Pancreas (tissue), 10 donors: ENCODE data around the gene PTPRU. TPM values are rescaled to one million over a fixed set of nuclear protein-coding genes. Genes with fewer than 3 reads are reported as not detected.

Experiments
- ATAC-seq, 4 donors: fragments of 200-7000 bp; cut with Tn5 transposase; one replicate each; pipeline versions ENCODE4 v1.8.0 to v1.9.1; 2020; ENCODE audit warnings: mild to moderate bottlenecking in 4 of 4, moderate library complexity in 4 of 4
- DNase-seq, 6 donors: peaks; one replicate each; pipeline ENCODE4 v3.0.0-alpha.2; 2020
- FAIRE-seq: peaks from 2 replicates; lab custom pipeline; 2012; peaks lifted over from hg19 to GRCh38; lab: Jason Lieb, UNC
- H3K27ac ChIP-seq, 4 donors: fragments of 200-600 bp; sonication (generic); 1 replicate in 3 of 4; 2 replicates in 1 of 4; pipeline versions ENCODE4 v1.5.0 to v1.8.0; 2020
- H3K27me3 ChIP-seq, 4 donors: fragments of 200-600 bp; one replicate each; pipeline ENCODE4 v1.8.0; 2021
- H3K36me3 ChIP-seq, 3 donors: fragments of 200-600 bp; sonication (generic) in 1 of 3; one replicate each; pipeline versions ENCODE4 v1.5.0 to v1.8.0; 2020 to 2021
- H3K4me1 ChIP-seq, 3 donors: fragments of 200-600 bp; one replicate each; pipeline ENCODE4 v1.8.0; 2021
- H3K4me3 ChIP-seq, 4 donors: fragments of 200-600 bp; sonication (generic) in 2 of 4; one replicate each; pipeline versions ENCODE4 v1.5.0 to v1.8.0; 2020 to 2021
- H3K9me3 ChIP-seq, 4 donors: fragments of 200-600 bp; one replicate each; pipeline ENCODE4 v1.8.0; 2021
- WGBS, 2 donors: extraction: QIAGEN DNeasy Blood & Tissue Kit; methylation state at CpG; one replicate each; pipeline ENCODE4 v1.1.7; 2013; 5-methylcytosine and 5-hydroxymethylcytosine counted together
- intact Hi-C, 3 donors: fragments of 100-400 bp; cut with DNase I; formaldehyde crosslinking; loops; one replicate each; pipeline versions ENCODE4 v1.11.1 to v1.14.2; 2022
- polyA plus RNA-seq, 2 donors: library from polyadenylated mRNA; stranded (reverse); fragments of 200-250 nt; gene quantifications; one replicate each; pipeline ENCODE4 v1.2.3, GENCODE V29; 2013
- total RNA-seq, 6 donors: library from RNA; stranded (reverse); fragmentation: NEBNext Ultra II Directional in 4 of 6; extraction: Animal tissue kit (Norgen Biotek cat#: 25700) in 4 of 6; gene quantifications; one replicate each; pipeline versions ENCODE4 v1.2.1 to v1.2.4, GENCODE V29; 2021 to 2023
- TF ChIP-seq, protein P1 (sequence below), 4 donors: fragments of 200-600 bp; sonication (generic) in 3 of 4; IDR thresholded peaks; one replicate each; pipeline versions ENCODE4 v1.5.0 to v1.8.0; 2021; ENCODE audit warnings: antibody characterized with exemption in 4 of 4
- donor health status: healthy with polysubstance abuse.
- donor health status: DM: no; HTN: no; CAD: no; lungs with moderate emphysema.
- donor health status: DM: no; HTN: no; CAD: no.
- donor health status: control.
- donor health status: control.
- donor health status: Bipolar disorder and iron deficiency.
- donor health status: DM: yes; HTN: yes; CAD: no.
- donor health status: DM: no; HTN: no; CAD: no.
- donor health status: DM: no; HTN: no; CAD: no.
- donor health status: DM: yes; HTN: yes; CAD: no.

PTPRU gene
- total and polyA plus RNA-seq, 8 donors = 12.3 to 20.9 (median 15.2) TPM

GRCh38 chr1:29283804-29284195 is 47.5 kb downstream of the PTPRU start:
- ATAC-seq = no peak
- no peaks in the 10 kb centered on the region for H3K27me3 ChIP-seq
- intact Hi-C loops = no loop called here
- TF ChIP-seq, protein P1, sequence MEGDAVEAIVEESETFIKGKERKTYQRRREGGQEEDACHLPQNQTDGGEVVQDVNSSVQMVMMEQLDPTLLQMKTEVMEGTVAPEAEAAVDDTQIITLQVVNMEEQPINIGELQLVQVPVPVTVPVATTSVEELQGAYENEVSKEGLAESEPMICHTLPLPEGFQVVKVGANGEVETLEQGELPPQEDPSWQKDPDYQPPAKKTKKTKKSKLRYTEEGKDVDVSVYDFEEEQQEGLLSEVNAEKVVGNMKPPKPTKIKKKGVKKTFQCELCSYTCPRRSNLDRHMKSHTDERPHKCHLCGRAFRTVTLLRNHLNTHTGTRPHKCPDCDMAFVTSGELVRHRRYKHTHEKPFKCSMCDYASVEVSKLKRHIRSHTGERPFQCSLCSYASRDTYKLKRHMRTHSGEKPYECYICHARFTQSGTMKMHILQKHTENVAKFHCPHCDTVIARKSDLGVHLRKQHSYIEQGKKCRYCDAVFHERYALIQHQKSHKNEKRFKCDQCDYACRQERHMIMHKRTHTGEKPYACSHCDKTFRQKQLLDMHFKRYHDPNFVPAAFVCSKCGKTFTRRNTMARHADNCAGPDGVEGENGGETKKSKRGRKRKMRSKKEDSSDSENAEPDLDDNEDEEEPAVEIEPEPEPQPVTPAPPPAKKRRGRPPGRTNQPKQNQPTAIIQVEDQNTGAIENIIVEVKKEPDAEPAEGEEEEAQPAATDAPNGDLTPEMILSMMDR (IDR thresholded peaks at IDR 0.05) = no peak
- no peaks in the 10 kb centered on the region for H3K4me1 ChIP-seq
- no peaks in the 10 kb centered on the region for H3K9me3 ChIP-seq
- 86 to 88% methylated on average over 10 of the region's 10 CpGs for WGBS, 2 donors
- DNase-seq = no peak
- H3K27ac ChIP-seq = no peak overlapping the region
- H3K4me3 ChIP-seq = no peak overlapping the region
- H3K36me3 ChIP-seq = peaks cover 0 to 6% (median 0%) of the 10 kb centered on the region in 3 donors
- FAIRE-seq = no peak

- Histone ChIP-seq H3K36me3 (no peaks in the 10 kb centered on the region), H3K27me3 (no peaks in the 10 kb centered on the region), H3K4me3 (no peak overlapping the region), H3K9me3 (no peaks in the 10 kb centered on the region), H3K4me1 (no peaks in the 10 kb centered on the region), H3K27ac (no peak overlapping the region)
- 94 to 98% methylated on average over 8 of the region's 8 CpGs for WGBS, 2 donors
- intact Hi-C loops = no loop called here
- TF ChIP-seq, protein P1 (IDR thresholded peaks at IDR 0.05) = no peak
- no peak for ATAC-seq
- no peak for FAIRE-seq
- DNase-seq = no peak
These were observed 48.1 kb downstream of the PTPRU start for GRCh38 chr1:29284286-29284960.

DNA sequence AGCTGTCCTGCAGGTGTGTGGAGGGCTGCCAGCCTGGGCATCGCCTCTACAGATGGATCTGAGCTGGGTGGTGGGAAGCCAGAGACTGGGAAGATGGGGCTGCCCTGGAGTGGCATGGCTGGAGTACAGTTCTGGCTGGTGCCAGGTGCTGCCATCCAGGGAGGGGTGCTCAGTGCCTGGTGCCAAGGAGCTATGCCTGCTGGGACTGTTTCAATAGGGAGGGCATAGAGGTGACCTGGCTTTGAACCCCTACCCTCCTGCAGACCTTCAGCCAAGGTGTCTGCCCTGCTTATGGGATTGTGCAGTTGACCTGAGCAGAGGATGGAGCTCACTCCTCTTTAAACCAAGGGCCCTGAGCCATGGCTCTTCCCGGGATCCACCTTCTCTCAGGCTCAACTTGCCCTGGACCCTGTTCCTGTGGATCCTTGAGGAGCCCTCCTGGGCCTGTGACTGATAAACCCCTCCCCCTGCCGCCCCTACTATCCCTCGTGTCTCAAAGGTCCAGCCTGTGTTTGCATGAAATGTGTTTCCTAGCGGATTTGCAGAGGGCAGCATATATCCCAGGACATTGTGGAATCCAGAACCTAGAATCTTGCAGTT is 48.7 kb downstream of the PTPRU start:
- FAIRE-seq (no peak), ATAC-seq (no peak), DNase-seq (no peak)
- H3K4me1 ChIP-seq = no peaks in the 10 kb centered on the region
- intact Hi-C loops = no loop called here
- no peaks in the 10 kb centered on the region for H3K36me3 ChIP-seq
- no peaks in the 10 kb centered on the region for H3K27me3 ChIP-seq
- TF ChIP-seq, protein P1 (IDR thresholded peaks at IDR 0.05) = no peak
- no peaks in the 10 kb centered on the region for H3K9me3 ChIP-seq
- WGBS, 2 donors = 80 to 83% methylated on average over 5 of the region's 5 CpGs
- H3K27ac ChIP-seq = no peak overlapping the region
- H3K4me3 ChIP-seq = no peak overlapping the region

DNA sequence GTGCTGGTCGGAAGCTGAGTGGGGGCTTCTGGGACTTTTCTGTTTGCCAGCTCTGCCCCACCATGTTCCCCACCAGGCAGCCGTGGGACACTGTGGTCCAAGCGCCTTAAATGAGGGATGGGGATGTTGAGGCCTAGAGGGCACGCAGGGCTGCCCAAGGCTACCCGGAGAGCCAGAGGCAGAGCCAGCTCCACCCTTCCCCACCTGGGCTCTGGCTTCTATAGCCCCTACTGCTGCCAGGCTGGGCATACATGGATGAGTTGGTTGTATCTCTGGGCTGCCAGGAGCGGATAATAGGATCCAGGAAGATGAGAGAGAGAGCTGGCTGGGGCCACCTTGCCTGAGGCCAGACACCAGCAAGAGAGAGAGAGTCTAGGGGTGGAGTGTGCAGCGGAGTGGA is 49.4 kb downstream of the PTPRU start:
- H3K27me3 ChIP-seq = no peaks in the 10 kb centered on the region
- H3K36me3 ChIP-seq = no peaks in the 10 kb centered on the region
- no peak for FAIRE-seq
- ATAC-seq = no peak
- no peak overlapping the region for H3K4me3 ChIP-seq
- WGBS, 2 donors = 91 to 95% methylated on average over 7 of the region's 7 CpGs
- H3K4me1 ChIP-seq = no peaks in the 10 kb centered on the region
- H3K27ac ChIP-seq = no peak overlapping the region
- DNase-seq = no peak
- H3K9me3 ChIP-seq = no peaks in the 10 kb centered on the region
- intact Hi-C loops = no loop called here
- TF ChIP-seq, protein P1 (IDR thresholded peaks at IDR 0.05) = no peak

- no peaks in the 10 kb centered on the region for H3K4me1 ChIP-seq
- no peak overlapping the region for H3K27ac ChIP-seq
- no peaks in the 10 kb centered on the region for H3K9me3 ChIP-seq
- 85 to 91% methylated on average over 4 of the region's 4 CpGs for WGBS, 2 donors
- intact Hi-C loops = no loop called here
- no peak for FAIRE-seq
- H3K36me3 ChIP-seq = no peaks in the 10 kb centered on the region
- no peak overlapping the region for H3K4me3 ChIP-seq
- TF ChIP-seq, protein P1 (IDR thresholded peaks at IDR 0.05) = no peak
- ATAC-seq = no peak
- no peaks in the 10 kb centered on the region for H3K27me3 ChIP-seq
- DNase-seq = no peak
These were observed 50.0 kb downstream of the PTPRU start for GRCh38 chr1:29286194-29286767.
